IMR-90 (cell line): ENCODE data around the gene SLC27A1. TPM values are rescaled to one million over a fixed set of nuclear protein-coding genes. Genes with fewer than 3 reads are reported as not detected.
"Not testable (repeated sequence)": the region's sequence is repeated elsewhere in the genome, so short reads cannot be mapped to it uniquely, and the experiment has no call there.

Experiments
- ATAC-seq: fragments of 200-7000 bp; cut with Tn5 transposase; 2 replicates; pipeline ENCODE4 v1.9.1; 2020; ENCODE audit warnings: low read depth, mild to moderate bottlenecking, moderate library complexity
- BruUV-seq: library from RNA; stranded (reverse); fragments of 400-500 nt; replicated peaks from 2 replicates; lab custom pipeline; 2021; lab: Mats Ljungman, UMichigan
- CTCF ChIA-PET: fragments of 300-600 bp; formaldehyde crosslinking; extraction: SDS; loops from one replicate; lab custom pipeline; 2021; ENCODE audit warnings: antibody characterized with exemption; lab: Yijun Ruan, JAX
- POLR2A ChIA-PET: fragments of 300-600 bp; sonication (Branson Sonifier 250); formaldehyde crosslinking; loops from one replicate; lab custom pipeline; 2022; ENCODE audit warnings: antibody characterized with exemption; ENCODE audit not compliant: unreplicated experiment; lab: Charles Lee
- DNase-seq: peaks from one replicate; pipeline ENCODE4 v3.0.0; 2013
- H2AFZ ChIP-seq: replicated peaks from 2 replicates; pipeline ENCODE3; 2013; ENCODE audit warnings: low read length, mild to moderate bottlenecking; ENCODE audit not compliant: poor library complexity
- H2AK5ac ChIP-seq: 2 replicates; pipeline ENCODE4 v1.6.1; 2013; ENCODE audit warnings: low read depth, low read length, inconsistent platforms
- H2AK9ac ChIP-seq: replicated peaks from 2 replicates; pipeline ENCODE3; 2013; ENCODE audit warnings: mild to moderate bottlenecking, low read depth, low read length, moderate library complexity; ENCODE audit not compliant: poor library complexity
- H2BK120ac ChIP-seq: 2 replicates; pipeline ENCODE4 v1.6.1; 2013; ENCODE audit warnings: low read depth, low read length, inconsistent platforms
- H2BK15ac ChIP-seq: 3 replicates; pipeline ENCODE4 v1.6.1; 2013; ENCODE audit warnings: low read depth, low read length, inconsistent platforms
- H2BK20ac ChIP-seq: 2 replicates; pipeline ENCODE4 v1.6.1; 2013; ENCODE audit warnings: low read depth, mild to moderate bottlenecking, inconsistent platforms, low read length, moderate library complexity
- H2BK5ac ChIP-seq: 2 replicates; pipeline ENCODE4 v1.6.1; 2013; ENCODE audit warnings: mild to moderate bottlenecking, low read depth, low read length, inconsistent platforms; ENCODE audit not compliant: poor library complexity, severe bottlenecking
- H3K14ac ChIP-seq: replicated peaks from 2 replicates; pipeline ENCODE4 v1.6.1; 2013; ENCODE audit warnings: low read depth, low read length, inconsistent platforms
- H3K18ac ChIP-seq: 2 replicates; pipeline ENCODE4 v1.6.1; 2013; ENCODE audit warnings: low read depth, low read length, control low read depth
- H3K23ac ChIP-seq: 2 replicates; pipeline ENCODE4 v1.6.1; 2013; ENCODE audit warnings: low read depth, low read length, inconsistent platforms
- H3K27ac ChIP-seq: 2 replicates; pipeline ENCODE4 v1.5.1; 2013; ENCODE audit warnings: mild to moderate bottlenecking, control low read depth, low read length; ENCODE audit not compliant: insufficient read depth
- H3K27me3 ChIP-seq: 2 replicates; pipeline ENCODE4 v1.6.1; 2013; ENCODE audit warnings: low read length; ENCODE audit not compliant: control insufficient read depth, insufficient read depth
- H3K36me3 ChIP-seq: 2 replicates; pipeline ENCODE4 v1.6.1; 2013; ENCODE audit warnings: low read length, mixed read lengths; ENCODE audit not compliant: control insufficient read depth, insufficient read depth
- H3K4ac ChIP-seq: 2 replicates; pipeline ENCODE4 v1.6.1; 2013; ENCODE audit warnings: low read depth, low read length, inconsistent platforms
- H3K4me1 ChIP-seq: 2 replicates; pipeline ENCODE4 v1.6.1; 2013; ENCODE audit warnings: low read length, mixed read lengths; ENCODE audit not compliant: control insufficient read depth, insufficient read depth
- H3K4me2 ChIP-seq: 2 replicates; pipeline ENCODE4 v1.6.1; 2013; ENCODE audit warnings: low read depth, mild to moderate bottlenecking, control low read depth, low read length, moderate library complexity
- H3K4me3 ChIP-seq: 2 replicates; pipeline ENCODE4 v1.5.1; 2013; ENCODE audit warnings: low read depth, mild to moderate bottlenecking, control low read depth, low read length, moderate library complexity; ENCODE audit not compliant: insufficient read depth
- H3K56ac ChIP-seq: 2 replicates; pipeline ENCODE4 v1.6.1; 2013; ENCODE audit warnings: low read length, inconsistent platforms; ENCODE audit not compliant: insufficient read depth; ENCODE audit errors: extremely low read depth
- H3K79me1 ChIP-seq, 2 experiments: 2 replicates each; pipeline ENCODE4 v1.6.1; 2013; ENCODE audit warnings: low read length in 2 of 2, inconsistent platforms in 1 of 2, low read depth in 1 of 2
- H3K9ac ChIP-seq: 2 replicates; pipeline ENCODE4 v1.6.1; 2013; ENCODE audit warnings: low read depth, low read length, control low read depth
- H3K9me1 ChIP-seq: 2 replicates; pipeline ENCODE4 v1.6.1; 2013; ENCODE audit warnings: low read length, inconsistent platforms; ENCODE audit not compliant: insufficient read depth
- H3K9me3 ChIP-seq: 2 replicates; pipeline ENCODE4 v1.6.1; 2013; ENCODE audit warnings: low read length; ENCODE audit not compliant: control insufficient read depth, insufficient read depth
- H4K20me1 ChIP-seq: 2 replicates; pipeline ENCODE4 v1.6.1; 2013; ENCODE audit warnings: low read length, inconsistent platforms; ENCODE audit not compliant: insufficient read depth
- H4K5ac ChIP-seq: 2 replicates; pipeline ENCODE4 v1.6.1; 2013; ENCODE audit warnings: mild to moderate bottlenecking, low read depth, low read length, control low read depth
- H4K8ac ChIP-seq, 2 experiments: 2 replicates each; pipeline ENCODE4 v1.6.1; 2013; ENCODE audit warnings: low read depth in 2 of 2, low read length in 2 of 2, control low read depth in 1 of 2, inconsistent platforms in 1 of 2
- H4K91ac ChIP-seq: 2 replicates; pipeline ENCODE4 v1.6.1; 2013; ENCODE audit warnings: low read depth, low read length, inconsistent platforms; ENCODE audit not compliant: insufficient read depth
- WGBS, 2 experiments: methylation state at CpG; one replicate each; pipeline versions ENCODE4 v1.1.5 to v1.1.7; 2013; ENCODE audit warnings: missing lambda C conversion rate in 2 of 2; ENCODE audit not compliant: insufficient read length in 1 of 2; ENCODE audit errors: extremely low coverage in 2 of 2; 5-methylcytosine and 5-hydroxymethylcytosine counted together
- dilution Hi-C: fragments of 300-500 bp; cut with HindIII; formaldehyde crosslinking; loops from one replicate; pipeline ENCODE4 v1.14.3; 2018; ENCODE audit warnings: low sequenced_read_pairs; ENCODE audit not compliant: unreplicated experiment
- in situ Hi-C: fragments of 300-500 bp; cut with MboI; formaldehyde crosslinking; loops from 3 replicates; pipeline ENCODE4 v1.14.3; 2019; ENCODE audit warnings: low sequenced_read_pairs, inconsistent platforms, mixed read lengths
- intact Hi-C: fragments of 100-400 bp; cut with micrococcal nuclease; formaldehyde crosslinking; loops from 2 replicates; pipeline ENCODE4 v1.10.0; 2022
- polyA plus RNA-seq, 3 experiments: library from polyadenylated mRNA; depleted of rRNA; stranded (reverse); fragments of >200 nt; gene quantifications; 2 replicates each; pipeline ENCODE4 v1.2.3, GENCODE V29; 2012; ENCODE audit warnings: low replicate concordance in 1 of 3
- total RNA-seq: library from RNA; depleted of rRNA; stranded (reverse); fragments of >200 nt; gene quantifications from 2 replicates; pipeline ENCODE4 v1.2.3, GENCODE V29; 2012

SLC27A1 gene
- total and polyA plus RNA-seq, 2 of the 4 experiments (the other 2 are of a cell fraction), result 4.8 to 12.9 TPM

DNA sequence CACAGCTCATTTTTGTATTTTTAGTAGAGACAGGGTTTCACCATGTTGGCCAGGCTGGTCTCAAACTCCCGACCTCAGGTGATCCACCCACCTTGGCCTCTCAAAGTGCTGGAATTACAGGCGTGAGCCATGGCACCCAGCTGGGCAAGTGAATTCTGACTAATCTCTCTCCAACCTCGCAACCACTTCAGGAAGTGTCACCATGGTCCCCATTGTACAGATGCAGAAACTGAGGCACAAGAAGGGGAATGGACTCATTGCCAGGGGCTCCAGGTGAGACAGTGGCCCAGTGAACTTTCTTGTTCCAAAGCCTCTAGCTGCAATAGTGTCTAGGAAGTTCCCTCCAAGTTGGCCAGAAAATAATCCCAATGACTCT, 38.2 kb downstream of the SLC27A1 start:
- ATAC-seq, H2AFZ ChIP-seq: not testable (repeated sequence)
- peak overlapping the region; percentile 95 for H3K9ac ChIP-seq

More for the DNA sequence above, 38.2 kb downstream of the SLC27A1 start:
- Histone ChIP-seq H2AK5ac (peak overlapping the region; percentile 100), H4K8ac (peak overlapping the region; percentile 85 to 99), H3K27ac (peak overlapping the region; percentile 100), H3K4me1 (peaks cover 16% of the 10 kb centered on the region), H3K18ac (peak overlapping the region; percentile 95), H3K4ac (peak overlapping the region; percentile 100), H4K20me1 (peaks cover 15% of the 10 kb centered on the region), H2AK9ac (peak overlapping the region; percentile 85), H2BK5ac (peak overlapping the region; percentile 99), H2BK15ac (peak overlapping the region; percentile 98; the same call in 2 of the 3 replicates), H4K5ac (peak overlapping the region; percentile 97), H3K79me1 (peaks cover 17 to 67% of the 10 kb centered on the region in 2 experiments), H3K36me3 (peaks cover 15% of the 10 kb centered on the region; the same call in 1 of the 2 replicates), H4K91ac (peak overlapping the region; percentile 99), H2BK120ac (peak overlapping the region; percentile 99), H3K23ac (peak overlapping the region; percentile 96; the same call in 1 of the 2 replicates), H2BK20ac (peak overlapping the region; percentile 99; the same call in 1 of the 2 replicates), H3K14ac (peak overlapping the region; percentile 100)
- H3K9me1 ChIP-seq, DNase-seq, H3K27me3 ChIP-seq, BruUV-seq, H3K4me2 ChIP-seq, intact Hi-C loops, POLR2A ChIA-PET, H3K9me3 ChIP-seq, dilution Hi-C loops, H3K56ac ChIP-seq, in situ Hi-C loops, H3K4me3 ChIP-seq: not testable (repeated sequence)
- WGBS, 2 experiments, result 80% methylated on average over 1 of the region's 3 CpGs; no CpG with 5 or more reads in 1 of the 2 experiments
- CTCF ChIA-PET, result interaction anchor here (1.0 to 1.3 kb wide), 2 partner anchors 13 to 65 kb away, joined by 3 read pairs; no protein-coding TSS in a partner anchor
